HG03175 (cell line): ENCODE measurements around the gene DUSP7.

ENCODE experiments used
- ATAC-seq: cut with Tn5 transposase; IDR thresholded peaks from one replicate; pipeline ENCODE4 v1.9.1; 2021; ENCODE audit warnings: mild to moderate bottlenecking, moderate library complexity; ENCODE audit not compliant: unreplicated experiment

The DUSP7 gene

DNA sequence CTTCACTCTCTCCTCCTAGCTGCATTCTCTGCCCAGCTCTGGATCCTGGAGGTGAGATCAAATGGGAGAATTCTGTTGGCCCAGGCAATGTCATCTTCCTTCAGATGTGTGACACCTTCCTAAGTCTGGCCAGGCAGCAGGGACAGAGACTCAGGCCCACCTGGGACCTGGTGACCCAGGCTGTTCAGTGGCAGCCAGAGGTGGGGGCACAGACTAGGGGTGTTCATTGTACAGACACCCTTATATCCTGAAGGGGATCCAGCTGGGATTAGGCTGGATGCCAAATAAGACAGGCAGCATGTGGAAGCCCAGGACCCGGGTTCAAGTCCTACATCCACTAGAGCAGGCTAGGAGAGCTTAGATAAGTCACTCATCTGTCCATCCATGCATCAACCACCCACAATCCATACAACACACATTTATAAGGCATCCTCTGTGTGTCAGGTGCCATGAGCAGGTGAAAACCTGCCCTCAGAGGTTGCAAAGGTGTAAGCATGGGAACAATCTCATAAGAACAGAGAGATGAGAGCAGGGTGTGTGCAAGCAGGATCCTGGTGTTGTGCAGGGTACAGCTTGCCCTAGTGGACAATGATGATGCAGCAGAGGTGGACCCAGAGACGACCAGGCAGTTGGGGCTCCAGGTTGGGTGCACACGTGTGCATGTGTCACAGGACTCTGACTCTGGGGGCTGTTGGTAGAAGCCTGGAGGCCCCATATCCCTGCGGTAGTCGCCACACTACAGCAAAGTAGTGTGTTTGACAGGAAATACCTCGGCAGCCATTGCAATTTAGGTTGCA, 42.4 kb downstream of the DUSP7 start:
- no peak for ATAC-seq

DNA sequence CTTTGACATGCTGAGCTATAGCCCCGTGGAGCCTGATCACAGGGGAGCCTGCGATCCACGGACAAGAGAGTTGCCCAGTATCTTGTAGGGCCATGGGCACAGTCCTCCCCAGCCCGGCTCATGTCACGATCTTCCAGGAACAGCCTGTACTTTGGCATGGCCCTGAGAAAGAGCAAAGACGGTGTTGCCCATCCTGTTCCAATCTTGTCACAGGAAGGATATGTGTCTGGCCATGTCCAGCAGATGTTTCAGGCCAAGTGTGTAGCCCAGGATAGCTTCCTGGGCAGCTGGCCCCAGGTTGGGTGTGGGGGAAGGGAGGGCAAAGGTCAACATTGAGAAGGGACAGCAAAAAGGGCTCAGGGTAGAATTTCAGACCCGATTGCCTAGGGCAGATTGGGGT, 43.7 kb downstream of the DUSP7 start:
- no peak for ATAC-seq

GRCh38 chr3:52010431-52010830, 45.9 kb downstream of the DUSP7 start:
- no peak for ATAC-seq

DNA sequence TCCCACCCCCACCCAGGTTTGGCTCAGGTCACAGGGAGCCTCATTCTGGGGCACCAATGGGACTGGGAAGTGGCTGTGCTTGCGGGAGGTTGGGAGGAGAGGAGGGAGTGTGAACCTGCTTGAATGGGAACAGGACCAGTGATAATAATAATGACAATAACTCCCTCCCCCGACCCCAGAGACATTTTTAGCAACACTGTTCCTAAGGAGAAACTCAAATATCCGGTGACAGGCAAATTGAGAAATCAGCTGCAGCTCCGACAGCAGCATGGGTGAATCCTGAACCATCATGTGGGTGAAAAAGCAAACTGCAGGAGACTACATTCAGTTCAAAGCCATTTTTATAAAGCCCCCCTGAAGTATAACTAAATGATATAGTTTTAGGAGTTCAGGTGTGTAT, 49.1 kb downstream of the DUSP7 start:
- no peak for ATAC-seq

DNA sequence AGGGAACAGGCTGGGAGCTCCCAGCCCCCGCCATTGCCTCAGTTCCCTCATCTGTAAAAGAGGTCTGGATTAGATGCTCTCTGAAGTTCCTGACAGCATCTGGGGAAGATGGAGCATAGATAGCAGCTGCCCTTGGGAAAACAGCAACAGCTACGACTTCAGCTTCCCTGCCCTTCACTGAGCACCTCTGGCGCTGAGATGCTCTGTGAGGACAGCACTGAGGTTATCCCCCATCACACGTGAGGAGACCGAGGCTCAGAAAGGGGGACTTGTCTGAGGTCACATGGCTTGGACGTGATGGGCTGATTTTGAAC, 49.6 kb downstream of the DUSP7 start:
- no peak for ATAC-seq

DNA sequence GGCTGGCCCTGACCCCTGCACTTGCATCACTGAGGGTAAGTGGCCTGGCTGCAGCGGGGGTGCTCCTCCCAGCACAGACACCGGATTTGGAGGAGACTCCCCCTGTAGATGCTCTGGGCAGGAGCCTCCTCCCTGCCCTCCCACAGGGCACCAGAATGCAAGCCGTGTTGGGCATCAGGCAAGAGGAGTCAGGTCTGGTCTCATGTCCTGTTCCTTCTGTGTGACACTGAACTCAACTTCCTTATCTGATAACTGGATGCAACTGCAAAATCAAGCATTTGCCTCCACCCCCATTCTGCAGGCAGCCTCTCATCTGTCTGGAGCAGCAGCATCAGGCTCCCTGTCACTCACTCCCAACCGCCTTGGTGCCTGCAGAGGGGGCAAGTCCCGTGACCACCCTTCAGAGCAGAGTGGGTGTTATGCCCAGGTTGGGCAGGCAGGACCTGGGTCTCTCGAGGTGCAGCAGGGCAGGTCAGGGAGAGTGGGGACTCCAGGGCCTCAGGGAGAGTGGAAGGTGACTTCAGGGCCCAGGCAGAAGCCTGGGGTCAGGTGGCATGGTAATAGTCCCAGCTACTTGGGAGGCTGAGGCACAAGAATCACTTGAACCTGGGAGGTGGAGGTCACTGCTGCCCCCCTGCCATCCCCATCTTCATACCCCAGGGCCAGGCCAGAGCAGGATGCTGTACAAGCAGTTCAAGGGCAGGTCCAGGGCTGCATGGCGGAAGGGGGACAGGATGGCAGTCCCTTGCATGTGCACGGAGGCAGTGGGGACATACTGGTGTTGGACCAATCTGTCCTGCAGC, 50.2 kb downstream of the DUSP7 start:
- no peak for ATAC-seq

- no peak for ATAC-seq
Measured at GRCh38 chr3:52005571-52005986, 50.8 kb downstream of the DUSP7 start.

DNA sequence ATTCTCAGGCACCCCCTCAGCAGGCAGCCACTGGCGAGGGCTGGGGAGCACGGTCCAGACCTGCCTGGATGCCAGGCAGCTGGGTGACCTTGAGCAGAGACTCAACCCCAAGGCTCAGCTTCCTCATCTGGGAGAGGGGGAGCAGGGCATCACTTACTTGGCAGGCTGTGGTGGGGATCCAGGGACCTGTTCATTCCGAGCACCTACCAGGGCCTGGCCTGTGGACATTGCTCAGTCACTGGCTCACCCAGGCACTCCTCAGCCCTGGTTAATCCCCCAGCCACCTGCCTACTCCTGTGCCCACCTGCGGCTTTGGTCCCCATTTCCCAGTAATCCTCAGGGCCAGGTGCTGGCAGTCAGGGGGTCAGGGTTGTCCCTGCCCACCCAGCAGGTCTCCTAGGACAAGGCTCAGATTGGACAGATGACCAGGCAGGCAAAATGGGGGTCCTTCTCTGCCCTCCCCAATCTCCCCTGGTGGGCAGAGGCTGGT, 51.4 kb downstream of the DUSP7 start:
- ATAC-seq: no peak

DNA sequence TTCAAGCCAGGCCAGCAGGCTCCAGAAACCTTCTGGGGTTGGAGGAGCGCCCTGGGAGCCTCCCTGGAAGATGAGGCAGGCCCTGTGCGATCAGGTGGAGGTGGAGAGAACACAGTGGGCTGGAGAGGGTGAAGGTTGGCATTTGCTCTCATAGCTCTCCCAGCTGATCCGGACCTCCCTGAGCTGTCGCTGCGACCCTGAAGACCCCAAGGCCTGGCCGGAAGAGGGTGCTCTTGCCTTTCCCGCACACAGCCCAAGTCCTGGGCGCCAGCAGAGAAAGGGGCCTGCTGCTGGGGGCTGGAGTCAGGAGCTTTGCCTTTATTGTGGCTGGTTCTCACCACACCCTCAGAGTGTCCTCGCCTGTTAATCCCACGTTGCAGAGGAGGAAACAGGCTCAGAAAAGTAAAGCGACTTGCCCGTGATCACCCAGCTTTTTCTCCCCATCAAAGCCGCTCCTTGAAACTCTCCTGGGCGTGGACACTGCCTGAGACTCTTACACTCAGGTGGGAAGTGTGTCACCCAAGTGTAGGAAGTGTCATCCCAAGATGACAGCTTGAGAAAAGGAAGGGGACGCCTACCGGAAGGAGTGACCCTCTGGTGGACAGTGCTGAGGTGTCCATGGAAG, 52.1 kb downstream of the DUSP7 start:
- no peak for ATAC-seq

GRCh38 chr3:52002748-52003147, 53.6 kb downstream of the DUSP7 start:
- ATAC-seq: no peak

GRCh38 chr3:52001443-52001974, 54.9 kb downstream of the DUSP7 start:
- peak; percentile 85 for ATAC-seq

GRCh38 chr3:51999846-52000245, 56.5 kb downstream of the DUSP7 start:
- no peak for ATAC-seq
